DMS 273 treated with DMSO at 0.1 percent for 48 hours (cell line): Measurements from ENCODE around the gene TRAK2.

Source experiments
- DNase-seq: peaks from one replicate; lab custom pipeline; 2025; lab: John Stamatoyannopoulos, UW

The TRAK2 gene

DNA sequence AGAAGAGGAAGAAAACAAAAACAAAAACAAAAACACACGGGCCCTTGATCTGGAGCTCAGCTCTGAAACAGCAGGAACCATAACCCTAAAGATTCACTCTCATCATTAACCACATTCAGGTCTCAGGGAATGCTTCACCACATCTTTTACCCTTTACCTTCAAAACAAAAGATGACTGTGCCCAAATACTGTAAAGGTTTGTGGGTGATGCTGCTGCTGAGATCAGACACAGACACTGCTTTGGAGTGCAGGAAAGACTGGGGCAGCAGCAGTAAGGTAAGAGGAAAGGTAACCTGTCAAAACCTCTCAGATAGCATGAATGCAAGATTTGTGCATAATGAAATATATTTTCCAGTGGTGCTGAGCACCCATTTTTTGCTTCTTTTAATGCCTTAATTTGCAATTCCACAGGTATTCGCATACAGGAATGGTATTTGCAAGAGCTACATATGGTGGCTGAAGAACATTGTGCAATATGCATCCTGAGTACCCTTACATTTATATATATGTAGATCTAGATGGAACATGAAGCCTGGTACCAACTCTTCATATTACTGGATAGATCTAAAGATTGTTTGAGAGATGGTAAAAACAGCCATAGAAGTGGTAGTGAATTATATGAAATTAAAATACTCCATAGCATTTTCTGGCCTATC, 90.1 kb downstream of the TRAK2 start:
- DNase-seq, result no peak

DNA sequence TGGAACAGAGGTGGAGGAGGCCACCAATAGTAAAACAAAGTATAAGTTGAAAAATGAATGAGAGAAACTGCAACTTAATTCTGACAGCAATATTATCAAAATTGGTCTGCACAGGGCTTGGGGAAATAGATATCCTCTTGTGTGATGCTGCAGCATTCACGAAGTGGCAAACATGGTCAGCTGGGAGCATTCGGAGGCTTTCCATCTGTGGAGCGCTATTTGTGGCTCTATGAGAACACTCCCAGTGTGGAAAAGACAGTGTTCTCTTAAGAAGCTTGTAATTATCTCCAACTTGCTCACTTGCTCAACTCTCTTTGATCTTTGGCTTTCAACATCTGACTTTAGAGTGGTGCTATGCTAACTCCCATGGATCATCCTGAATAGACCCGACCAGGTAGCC, 91.0 kb downstream of the TRAK2 start:
- no peak for DNase-seq

DNA sequence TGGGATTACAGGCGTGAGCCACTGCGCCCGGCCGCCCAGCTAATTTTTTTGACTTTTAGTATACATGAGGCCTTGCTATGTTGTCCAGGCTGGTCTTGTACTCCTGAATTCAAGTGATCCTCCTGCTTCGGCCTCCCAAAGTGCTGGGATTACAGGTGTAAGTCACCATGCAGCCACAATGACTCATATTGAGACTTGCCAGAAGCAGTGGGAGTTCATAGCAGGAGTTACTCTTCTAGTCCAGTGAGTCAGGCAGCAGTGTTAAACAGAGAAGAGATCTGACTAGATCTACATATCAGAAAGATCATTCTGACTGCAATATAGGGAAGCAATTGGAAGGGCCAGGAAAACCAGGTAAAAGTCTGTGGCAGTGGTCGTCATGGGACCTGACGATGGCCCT, 92.6 kb downstream of the TRAK2 start:
- no peak for DNase-seq

DNA sequence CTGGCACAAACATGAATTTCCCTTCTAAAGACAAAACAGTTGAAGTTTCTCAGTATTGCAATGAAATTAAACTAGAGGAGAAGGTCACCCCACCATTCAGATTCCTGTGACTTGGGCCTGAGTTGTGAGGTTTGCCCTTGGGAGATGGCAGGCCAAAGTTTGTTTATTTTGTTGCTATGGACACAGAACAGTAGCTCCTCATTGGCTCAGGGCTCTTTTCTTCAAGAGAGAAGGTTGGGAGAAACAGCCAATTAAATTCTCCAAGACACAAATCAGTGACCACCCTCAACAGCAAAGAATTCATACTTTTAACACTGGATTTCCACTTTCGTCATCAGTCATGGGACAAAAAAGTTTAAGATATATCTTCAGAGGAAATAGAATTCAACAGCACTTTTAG, 94.0 kb downstream of the TRAK2 start, which contains the start of gene FLACC1:
FLACC1 (minus strand) TSS at position 125 of the 400 bp plus-strand sequence. CDS start 5,941 bp downstream, outside the sequence.
- DNase-seq, result no peak

DNA sequence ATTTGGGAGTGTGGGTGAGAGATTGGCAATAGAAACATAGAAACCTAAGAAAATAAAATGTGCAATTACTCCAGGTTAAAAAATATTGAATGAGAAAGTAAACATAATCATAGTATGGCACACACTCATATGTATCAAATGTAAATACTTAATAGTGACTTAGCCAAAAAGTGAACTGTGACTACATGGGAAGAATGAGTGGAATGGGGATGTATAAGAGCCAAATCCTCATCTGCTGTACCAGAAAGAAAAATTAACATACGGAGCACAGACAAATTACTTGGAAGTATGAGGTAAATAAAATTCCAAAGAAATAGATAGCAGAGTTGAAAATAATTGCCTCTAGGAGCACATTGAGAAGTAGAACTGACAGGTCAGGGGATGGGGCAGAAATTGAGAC, 98.1 kb downstream of the TRAK2 start:
- DNase-seq, result no peak

DNA sequence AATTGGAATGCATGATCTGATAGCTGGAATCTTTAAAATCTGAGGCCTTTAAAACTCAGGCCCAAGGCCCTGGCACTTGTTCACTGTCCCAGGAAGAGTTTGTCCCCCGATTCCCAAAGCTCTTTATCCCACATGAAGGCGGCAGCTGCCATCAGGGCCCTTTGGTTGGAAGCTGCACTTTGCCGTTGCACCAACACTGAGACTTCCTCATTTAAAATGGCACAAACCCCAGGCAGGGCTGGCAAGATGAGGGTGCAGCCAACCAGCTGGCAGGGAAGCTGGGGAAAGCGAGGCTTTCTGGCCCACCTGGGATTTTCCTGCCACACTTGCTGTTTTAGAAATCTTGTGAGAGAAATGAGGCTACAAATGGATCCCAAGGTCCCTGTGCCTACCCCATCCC, 100.4 kb downstream of the TRAK2 start:
- no peak for DNase-seq

DNA sequence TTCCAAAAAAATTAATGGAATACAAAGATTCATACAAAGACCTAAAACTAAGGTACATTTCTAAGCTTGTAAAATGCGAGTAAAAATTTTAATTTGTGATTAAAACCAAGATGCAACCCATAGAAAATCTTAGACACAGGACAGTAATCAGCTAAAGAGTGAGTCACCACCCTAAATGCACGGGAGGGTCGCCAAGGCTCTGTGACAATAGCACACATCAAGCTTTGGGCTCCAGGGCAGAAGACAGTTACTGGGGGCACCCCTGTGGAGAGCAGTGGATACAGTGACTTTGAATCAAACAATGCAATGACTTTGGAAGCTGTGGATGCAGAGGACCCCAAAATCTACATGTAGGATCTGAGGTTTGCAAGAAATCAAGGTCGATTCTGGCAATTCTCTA, 101.7 kb downstream of the TRAK2 start:
- DNase-seq, result no peak

DNA sequence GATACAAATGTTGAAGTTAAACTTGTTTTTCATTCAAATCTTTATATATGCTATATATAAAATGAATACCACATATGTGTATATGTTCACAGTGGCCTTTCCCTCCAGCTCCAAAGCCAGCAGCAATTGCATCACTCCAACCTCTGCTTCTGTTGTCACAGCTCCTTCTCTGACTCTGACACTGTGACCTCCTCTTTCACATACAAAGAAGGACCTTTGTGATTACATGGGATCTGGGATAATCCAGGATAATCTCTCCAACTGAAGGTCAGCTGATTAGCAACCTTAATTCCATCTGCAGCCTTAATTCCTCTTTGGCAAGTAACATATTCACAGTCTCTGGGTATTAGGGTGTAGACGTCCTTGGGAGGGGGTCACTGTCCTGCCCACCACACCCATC, 102.5 kb downstream of the TRAK2 start:
- no peak for DNase-seq

DNA sequence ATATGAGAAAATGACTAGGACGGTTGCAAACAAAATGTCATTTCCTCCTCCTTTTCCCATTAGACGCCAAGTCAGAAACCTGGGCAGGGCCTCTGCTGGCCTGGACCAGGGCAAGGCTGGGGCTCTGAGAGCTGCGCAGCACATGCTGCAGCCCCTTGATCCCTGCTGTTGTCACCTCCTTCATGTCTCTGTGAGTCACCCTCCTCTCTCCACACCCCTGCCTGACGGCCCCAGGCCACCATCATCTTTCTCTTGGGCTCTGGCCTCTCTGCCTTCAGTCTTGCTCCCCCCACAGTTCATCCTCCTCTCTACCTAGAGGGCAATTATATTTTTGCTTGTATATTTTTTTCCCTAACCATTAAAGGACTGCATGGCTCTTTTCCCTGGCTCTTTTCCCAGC, 104.1 kb downstream of the TRAK2 start:
- no peak for DNase-seq

DNA sequence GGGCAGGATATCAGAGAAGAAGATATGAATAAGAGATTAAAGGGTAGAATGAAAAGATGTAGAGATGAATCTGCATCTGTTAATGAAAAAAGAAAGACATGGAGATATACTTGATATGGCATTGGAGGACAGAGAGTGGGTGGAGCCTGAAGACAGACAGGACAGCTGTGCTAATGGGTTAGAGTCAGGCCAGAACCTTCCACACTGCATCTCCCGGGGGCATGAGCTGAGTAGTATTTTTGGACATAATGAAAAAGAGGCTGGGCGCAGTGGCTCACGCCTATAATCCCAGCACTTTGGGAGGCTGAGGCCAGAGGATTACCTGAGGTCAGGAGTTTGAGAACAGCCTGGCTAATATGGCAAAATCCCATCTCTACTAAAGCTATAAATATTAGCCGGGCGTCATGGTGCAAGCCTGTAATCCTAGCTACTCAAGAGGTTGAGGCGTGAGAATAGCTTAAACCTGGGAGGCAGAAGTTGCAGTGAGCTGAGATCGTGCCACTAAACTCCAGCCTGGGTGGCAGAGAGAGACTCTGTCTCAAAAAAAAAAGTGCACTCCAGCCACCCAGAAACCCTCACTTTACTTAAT, 105.5 kb downstream of the TRAK2 start:
- DNase-seq, result no peak

DNA sequence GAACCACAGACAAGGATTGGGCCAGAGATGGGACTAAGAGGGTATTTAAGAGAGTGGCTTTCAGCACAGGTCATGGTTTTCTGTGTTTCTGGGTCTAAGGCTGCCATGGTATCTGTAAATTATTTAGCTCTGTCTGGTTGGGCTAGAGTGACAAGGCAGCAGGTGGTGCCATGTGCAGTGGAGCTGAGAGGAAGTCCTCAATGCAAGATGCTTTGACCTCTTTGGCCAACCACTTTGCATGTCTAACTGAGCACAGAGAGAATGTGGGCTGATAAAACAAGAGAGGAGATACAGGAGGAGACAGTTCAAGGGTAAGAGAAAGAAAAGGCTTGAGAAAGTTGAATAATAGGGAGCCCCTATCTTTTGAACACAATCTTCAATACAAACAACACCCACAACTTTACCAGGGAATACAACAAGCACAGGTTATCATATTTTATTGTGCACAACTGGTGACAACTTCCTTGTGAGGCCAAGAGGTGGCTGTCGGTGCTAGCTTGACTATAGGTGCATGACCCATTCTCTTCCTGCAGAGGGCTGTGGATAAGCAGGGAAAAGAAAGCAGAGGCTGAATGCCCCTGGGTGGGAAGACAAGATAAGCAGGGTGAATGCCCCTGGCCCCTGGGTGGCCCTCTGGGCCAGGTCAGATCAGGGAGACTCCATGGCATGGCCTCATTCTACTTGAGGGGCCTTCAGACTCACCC, 106.4 kb downstream of the TRAK2 start:
- no peak for DNase-seq

DNA sequence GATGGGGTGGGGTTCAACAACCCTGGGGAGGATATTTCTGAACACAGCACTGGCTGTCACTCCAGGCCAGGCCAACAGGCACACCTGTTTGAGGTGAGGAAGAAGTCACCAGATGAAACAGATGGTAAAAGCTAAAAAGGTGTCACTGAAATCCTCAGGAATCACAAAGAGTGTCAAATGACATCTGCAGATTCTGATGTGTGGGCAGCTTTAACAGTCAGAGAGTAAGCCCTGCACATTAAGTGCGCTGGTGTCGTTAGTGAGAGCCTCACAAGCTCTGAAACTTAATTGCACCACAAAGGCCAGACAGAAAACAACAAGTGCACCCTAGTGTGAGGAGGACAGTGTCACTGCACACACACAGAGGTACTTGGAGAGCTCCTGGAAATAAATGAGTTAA, 107.7 kb downstream of the TRAK2 start:
- no peak for DNase-seq

DNA sequence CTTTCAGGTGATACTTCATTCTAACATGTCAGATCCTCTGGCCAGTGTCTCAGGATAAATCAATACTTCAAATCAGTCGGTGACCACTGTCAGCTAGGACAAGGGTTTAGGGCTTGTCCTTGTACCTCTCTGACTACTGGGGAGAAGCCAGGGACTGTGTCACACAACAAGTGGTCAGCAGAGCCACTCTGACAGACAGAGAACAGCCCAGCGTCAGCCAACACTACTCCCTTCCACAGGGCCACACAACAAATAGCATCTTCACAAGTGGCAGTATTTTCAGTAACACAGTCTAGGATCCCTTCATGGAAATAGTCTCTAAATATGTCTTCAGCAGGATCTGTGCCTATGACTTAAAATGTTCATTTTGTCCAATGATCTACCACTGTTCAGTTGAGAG, 108.3 kb downstream of the TRAK2 start:
- no peak for DNase-seq

DNA sequence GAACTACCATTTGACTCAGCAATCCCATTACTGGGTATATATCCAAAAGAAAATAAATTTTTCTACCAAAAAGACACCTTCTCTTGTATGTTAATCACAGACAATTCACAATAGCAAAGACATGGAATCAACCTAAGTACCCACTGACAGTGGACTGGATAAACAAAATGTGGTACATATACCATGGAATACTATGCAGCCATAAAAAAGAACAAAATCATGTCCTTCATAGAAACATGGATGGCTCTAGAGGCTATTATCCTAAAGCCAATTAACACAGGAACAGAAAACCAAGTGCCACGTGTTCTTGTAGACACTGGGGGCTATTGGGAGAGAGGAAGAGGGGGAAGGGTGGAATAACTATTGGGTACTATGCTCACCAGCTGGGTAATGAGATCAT, 121.8 kb downstream of the TRAK2 start:
- DNase-seq, result no peak

DNA sequence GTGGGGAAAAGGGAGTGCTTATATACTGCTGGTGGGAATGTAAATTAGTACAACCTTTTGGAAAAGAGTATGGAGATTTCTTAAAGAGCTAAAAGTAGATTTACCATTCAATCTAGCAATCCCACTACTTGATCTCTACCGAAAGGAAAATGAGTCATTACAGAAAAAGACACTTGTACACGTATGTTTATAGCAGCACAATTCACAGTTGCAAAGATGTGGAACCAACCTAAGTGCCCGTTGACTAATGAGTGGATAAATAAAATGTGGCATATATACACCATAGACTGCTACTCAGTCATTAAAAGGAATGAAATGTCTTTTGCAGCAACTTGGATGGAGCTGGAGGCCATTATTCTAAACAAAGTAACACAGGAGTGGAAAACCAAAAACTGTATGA, 123.6 kb downstream of the TRAK2 start:
- no peak for DNase-seq
